ENCODE measurements around the gene KCNN4.

Gene KCNN4

GRCh38 chr19:43738780-43739211 lies 42.0 kb downstream of the KCNN4 start:
- no peak for DNase-seq (ENCODE audit: insufficient read length)
- TF ChIP-seq TAF1 (IDR thresholded peaks at IDR 0.05; ENCODE audit: borderline replicate concordance, low read depth, low read length) (no peak), POLR2AphosphoS5 (IDR thresholded peaks at IDR 0.05; ENCODE audit: low read depth, low read length) (no peak), POLR2A (IDR thresholded peaks at IDR 0.05; ENCODE audit: low read depth, low read length) (no peak)
- no peak for FAIRE-seq

- TF ChIP-seq POLR2A (IDR thresholded peaks at IDR 0.05; ENCODE audit: low read depth, low read length) = no peak
- no peak for TF ChIP-seq POLR2AphosphoS5 (IDR thresholded peaks at IDR 0.05; ENCODE audit: low read depth, low read length)
- no peak for TF ChIP-seq TAF1 (IDR thresholded peaks at IDR 0.05; ENCODE audit: borderline replicate concordance, low read depth, low read length)
- FAIRE-seq (no peak), DNase-seq (ENCODE audit: insufficient read length) (no peak)
Observed at GRCh38 chr19:43735957-43736356, 44.8 kb downstream of the KCNN4 start.

- no peak for TF ChIP-seq POLR2A (IDR thresholded peaks at IDR 0.05; ENCODE audit: low read depth, low read length)
- no peak for TF ChIP-seq TAF1 (IDR thresholded peaks at IDR 0.05; ENCODE audit: borderline replicate concordance, low read depth, low read length)
- no peak for TF ChIP-seq POLR2AphosphoS5 (IDR thresholded peaks at IDR 0.05; ENCODE audit: low read depth, low read length)
- DNase-seq (ENCODE audit: insufficient read length) (no peak), FAIRE-seq (no peak)
Observed at GRCh38 chr19:43735013-43735412, 45.8 kb downstream of the KCNN4 start.

GRCh38 chr19:43731846-43732245 lies 48.9 kb downstream of the KCNN4 start:
- TF ChIP-seq POLR2AphosphoS5 (IDR thresholded peaks at IDR 0.05; ENCODE audit: low read depth, low read length) (no peak), TAF1 (IDR thresholded peaks at IDR 0.05; ENCODE audit: borderline replicate concordance, low read depth, low read length) (no peak), POLR2A (IDR thresholded peaks at IDR 0.05; ENCODE audit: low read depth, low read length) (no peak)
- DNase-seq (ENCODE audit: insufficient read length) (no peak), FAIRE-seq (no peak)

- TF ChIP-seq POLR2AphosphoS5 (IDR thresholded peaks at IDR 0.05; ENCODE audit: low read depth, low read length) (no peak), TAF1 (IDR thresholded peaks at IDR 0.05; ENCODE audit: borderline replicate concordance, low read depth, low read length) (no peak), POLR2A (IDR thresholded peaks at IDR 0.05; ENCODE audit: low read depth, low read length) (no peak)
- FAIRE-seq (no peak), DNase-seq (ENCODE audit: insufficient read length) (no peak)
Observed at GRCh38 chr19:43731346-43731745, 49.4 kb downstream of the KCNN4 start.

GRCh38 chr19:43729919-43730318 lies 50.9 kb downstream of the KCNN4 start:
- no peak for FAIRE-seq
- no peak for DNase-seq (ENCODE audit: insufficient read length)
- TF ChIP-seq POLR2A (IDR thresholded peaks at IDR 0.05; ENCODE audit: low read depth, low read length) = no peak
- no peak for TF ChIP-seq POLR2AphosphoS5 (IDR thresholded peaks at IDR 0.05; ENCODE audit: low read depth, low read length)
- no peak for TF ChIP-seq TAF1 (IDR thresholded peaks at IDR 0.05; ENCODE audit: borderline replicate concordance, low read depth, low read length)

- FAIRE-seq (no peak), DNase-seq (ENCODE audit: insufficient read length) (no peak)
- TF ChIP-seq TAF1 (IDR thresholded peaks at IDR 0.05; ENCODE audit: borderline replicate concordance, low read depth, low read length) (no peak), POLR2A (IDR thresholded peaks at IDR 0.05; ENCODE audit: low read depth, low read length) (no peak)
Observed at GRCh38 chr19:43727593-43727853, 53.2 kb downstream of the KCNN4 start.

GRCh38 chr19:43726736-43727592 lies 53.8 kb downstream of the KCNN4 start:
- peak; percentile 73 for FAIRE-seq
- TF ChIP-seq TAF1 (IDR thresholded peaks at IDR 0.05; ENCODE audit: borderline replicate concordance, low read depth, low read length) (no peak), POLR2A (IDR thresholded peaks at IDR 0.05; ENCODE audit: low read depth, low read length) (0 out of 2 replicates have a peak, but pooled peaks have one; percentile 25)
- no peak for DNase-seq (ENCODE audit: insufficient read length)

GRCh38 chr19:43725468-43725867 lies 55.3 kb downstream of the KCNN4 start:
- DNase-seq (ENCODE audit: insufficient read length) = no peak
- TF ChIP-seq TAF1 (IDR thresholded peaks at IDR 0.05; ENCODE audit: borderline replicate concordance, low read depth, low read length) (no peak), POLR2AphosphoS5 (IDR thresholded peaks at IDR 0.05; ENCODE audit: low read depth, low read length) (no peak), POLR2A (IDR thresholded peaks at IDR 0.05; ENCODE audit: low read depth, low read length) (no peak)
- peak; percentile 66 for FAIRE-seq

- FAIRE-seq = no peak
Observed at GRCh38 chr19:43724896-43725295, 55.9 kb downstream of the KCNN4 start.

GRCh38 chr19:43723588-43723987 lies 57.2 kb downstream of the KCNN4 start:
- DNase-seq (ENCODE audit: insufficient read length) (no peak), FAIRE-seq (no peak)
- TF ChIP-seq POLR2AphosphoS5 (IDR thresholded peaks at IDR 0.05; ENCODE audit: low read depth, low read length) (no peak), TAF1 (IDR thresholded peaks at IDR 0.05; ENCODE audit: borderline replicate concordance, low read depth, low read length) (no peak), POLR2A (IDR thresholded peaks at IDR 0.05; ENCODE audit: low read depth, low read length) (no peak)

More at GRCh38 chr19:43724896-43725295, 55.9 kb downstream of the KCNN4 start:
- TF ChIP-seq POLR2A (IDR thresholded peaks at IDR 0.05; ENCODE audit: low read depth, low read length) (no peak), POLR2AphosphoS5 (IDR thresholded peaks at IDR 0.05; ENCODE audit: low read depth, low read length) (no peak)
- DNase-seq (ENCODE audit: insufficient read length) = no peak

GRCh38 chr19:43721469-43722048 lies 59.2 kb downstream of the KCNN4 start:
- FAIRE-seq (no peak), DNase-seq (ENCODE audit: insufficient read length) (no peak)
- no peak for TF ChIP-seq POLR2A (IDR thresholded peaks at IDR 0.05; ENCODE audit: low read depth, low read length)
- TF ChIP-seq POLR2AphosphoS5 (IDR thresholded peaks at IDR 0.05; ENCODE audit: low read depth, low read length) = no peak
- no peak for TF ChIP-seq TAF1 (IDR thresholded peaks at IDR 0.05; ENCODE audit: borderline replicate concordance, low read depth, low read length)
